NCI-H187 treated with DMSO at 0.1 percent for 48 hours (cell line): ENCODE measurements around the gene ZAR1L.

Experiments used
- DNase-seq: peaks from one replicate; lab custom pipeline; 2025; lab: John Stamatoyannopoulos, UW

The ZAR1L gene

DNA sequence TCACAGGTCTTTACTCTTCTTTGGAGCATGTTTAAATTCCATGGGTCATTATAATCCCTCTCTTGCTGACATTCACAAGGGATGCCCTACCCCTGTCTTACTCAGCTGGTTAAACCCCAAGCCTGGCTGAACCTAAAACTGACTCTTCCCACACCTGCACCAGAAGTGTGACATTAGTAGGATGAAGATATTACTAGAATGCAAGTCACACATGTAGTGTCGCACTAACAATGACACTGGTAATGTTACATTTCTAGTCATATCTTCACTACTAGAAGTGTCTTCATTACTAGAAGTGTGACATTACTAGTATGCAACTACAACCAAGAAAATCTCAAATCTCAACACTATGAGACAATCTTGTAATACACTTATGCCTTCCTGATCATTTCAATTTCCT lies 14.2 kb downstream of the ZAR1L start:
- DNase-seq, result no peak

DNA sequence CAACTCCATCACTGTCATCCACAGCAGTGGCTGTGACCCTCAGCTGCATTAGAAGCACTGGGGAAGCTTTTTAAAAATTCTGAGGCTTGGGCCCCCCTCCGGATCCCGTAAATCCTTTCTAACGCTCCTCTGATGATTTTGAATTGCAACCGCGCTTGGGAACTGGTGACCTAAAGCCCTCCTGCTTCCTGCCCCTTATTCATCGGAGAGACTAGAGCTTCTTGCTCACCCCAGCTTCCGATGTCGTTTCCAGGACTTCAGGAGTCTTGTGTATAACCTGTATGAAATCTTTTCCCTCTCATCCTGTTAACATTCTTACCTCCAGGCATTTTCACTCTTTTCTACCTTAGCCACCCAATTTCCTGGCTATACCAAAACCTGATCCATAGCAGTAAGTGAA lies 14.8 kb downstream of the ZAR1L start:
- DNase-seq, result no peak

DNA sequence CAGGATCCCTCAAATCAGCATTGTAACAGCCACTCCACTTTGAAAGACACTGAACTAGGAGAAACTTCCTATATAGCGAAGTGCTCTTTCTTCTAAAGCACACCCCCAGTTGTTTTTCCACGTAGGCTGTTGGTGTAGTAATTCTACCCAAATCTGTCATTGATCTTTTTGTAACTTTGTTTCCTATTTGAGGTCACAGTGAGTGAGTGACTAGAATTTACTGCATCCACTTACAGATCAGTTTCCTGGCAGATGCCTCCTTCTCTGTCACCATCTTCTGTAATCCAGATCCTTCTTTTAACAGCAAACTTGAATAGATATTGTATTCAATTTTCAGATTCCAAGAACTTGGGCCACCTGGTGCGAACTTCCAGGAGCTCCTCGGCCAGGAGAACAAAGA lies 15.3 kb downstream of the ZAR1L start:
- no peak for DNase-seq

DNA sequence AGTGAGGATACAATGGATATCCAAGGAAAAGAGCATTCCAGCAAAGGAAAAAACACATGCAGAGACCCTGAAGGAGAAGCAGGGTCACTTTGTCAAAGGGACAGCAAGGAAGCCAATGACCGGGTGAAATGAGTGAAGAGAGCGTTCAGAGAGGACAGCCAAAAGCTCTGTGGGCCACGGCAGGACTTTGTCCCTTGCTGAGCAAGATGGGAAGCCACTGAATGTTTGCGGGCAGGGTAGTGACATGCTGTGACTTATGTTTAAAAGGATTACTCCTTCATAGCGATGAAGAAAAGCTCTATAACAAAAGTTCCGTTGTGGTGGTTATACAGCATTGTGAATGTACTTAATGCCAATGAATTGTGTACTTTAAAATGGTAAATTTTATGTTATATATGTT lies 16.5 kb downstream of the ZAR1L start:
- no peak for DNase-seq

DNA sequence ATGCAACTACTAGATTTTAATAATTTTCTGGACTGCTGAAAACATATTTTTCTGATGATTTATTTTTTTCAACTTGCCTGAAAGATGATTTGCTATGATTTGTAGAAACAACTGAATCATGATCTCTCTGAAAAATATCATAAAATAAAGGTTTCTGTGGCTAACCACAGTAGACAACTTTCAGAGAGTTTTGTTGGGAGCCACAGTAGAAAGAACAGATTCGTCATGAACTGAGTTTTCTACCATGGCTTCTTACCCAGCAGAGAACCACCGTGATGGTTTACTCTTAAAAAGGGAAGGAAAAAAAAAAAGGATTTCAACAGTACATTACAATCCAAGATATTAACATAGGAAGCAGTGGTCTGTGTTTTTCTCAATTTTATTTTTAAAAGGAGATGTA lies 18.0 kb downstream of the ZAR1L start:
- DNase-seq, result no peak

DNA sequence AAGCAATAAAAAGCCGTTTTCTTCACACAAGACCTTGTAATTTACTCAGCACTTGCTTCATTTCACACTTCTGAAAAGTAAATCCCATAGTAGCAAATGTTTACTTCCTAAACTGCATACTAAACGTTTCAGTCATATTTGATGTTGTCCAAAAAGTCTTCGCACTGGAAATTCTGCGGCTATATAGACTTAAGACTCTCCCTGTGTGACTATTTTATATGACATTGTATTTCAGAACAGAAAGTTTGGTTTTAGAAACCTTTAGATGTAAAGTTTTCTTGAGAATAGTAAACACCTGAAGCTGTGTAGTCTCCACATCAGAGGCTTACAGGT lies 29.6 kb downstream of the ZAR1L start:
- DNase-seq, result no peak

DNA sequence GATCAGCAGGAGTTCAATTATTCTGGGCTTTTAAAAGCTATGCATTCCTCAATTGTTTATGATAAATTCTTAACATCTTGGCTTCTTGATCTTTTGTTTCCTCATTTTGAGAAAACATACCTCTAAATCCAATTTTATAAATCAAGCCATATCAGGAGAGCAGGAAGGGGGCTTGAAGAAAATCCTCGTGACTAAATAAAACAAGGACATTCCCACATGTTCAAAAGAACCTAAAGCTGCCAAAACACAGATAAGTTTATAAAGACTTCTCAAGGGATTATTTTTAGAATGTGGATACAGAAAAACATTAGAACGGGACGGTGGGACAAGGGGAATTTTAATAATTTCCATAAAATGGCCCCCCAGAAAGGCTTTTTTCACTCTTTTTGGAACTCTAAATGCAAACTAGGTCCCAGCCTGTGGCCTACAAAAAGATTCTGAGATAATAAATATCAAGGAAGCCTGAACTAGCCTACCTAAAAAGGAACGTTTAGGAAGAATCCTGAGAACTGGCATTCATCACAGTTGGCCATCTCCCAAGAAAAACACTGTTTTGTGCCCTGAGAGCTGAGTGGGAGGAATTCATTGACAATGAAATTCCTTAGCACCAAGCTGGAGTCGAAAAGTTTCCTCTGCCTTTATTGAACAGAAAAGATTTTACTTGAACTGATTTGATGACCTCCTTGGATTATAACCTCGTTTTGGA lies 30.1 kb downstream of the ZAR1L start:
- DNase-seq, result no peak

DNA sequence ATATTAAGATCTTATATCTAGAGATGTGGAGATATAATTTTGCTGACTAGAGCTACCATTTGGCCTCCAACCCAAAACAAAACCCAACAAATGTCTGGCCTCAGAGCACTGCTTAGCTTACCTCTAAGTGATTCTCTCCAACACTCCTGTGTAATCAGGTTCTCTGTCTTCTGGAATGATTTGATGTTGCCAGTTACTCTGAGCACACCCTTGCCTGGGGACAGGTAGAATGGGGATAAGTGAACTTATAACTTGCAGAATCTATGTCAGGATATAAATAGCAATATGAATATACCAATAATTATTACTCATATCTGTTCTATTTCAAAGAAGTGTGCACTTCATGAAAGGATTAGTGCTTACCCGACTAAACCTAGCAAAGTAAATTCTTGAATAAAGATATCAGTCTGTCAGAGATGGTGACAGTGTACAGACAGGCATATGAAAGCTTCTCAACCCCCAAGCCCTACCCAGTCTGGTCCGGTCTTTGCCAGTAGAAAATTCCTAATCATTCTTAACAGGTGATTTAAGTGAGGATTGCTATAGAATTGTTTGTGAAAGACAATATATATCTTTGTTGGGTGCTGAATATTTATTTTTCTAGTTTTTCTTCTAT lies 33.0 kb downstream of the ZAR1L start:
- DNase-seq, result no peak

DNA sequence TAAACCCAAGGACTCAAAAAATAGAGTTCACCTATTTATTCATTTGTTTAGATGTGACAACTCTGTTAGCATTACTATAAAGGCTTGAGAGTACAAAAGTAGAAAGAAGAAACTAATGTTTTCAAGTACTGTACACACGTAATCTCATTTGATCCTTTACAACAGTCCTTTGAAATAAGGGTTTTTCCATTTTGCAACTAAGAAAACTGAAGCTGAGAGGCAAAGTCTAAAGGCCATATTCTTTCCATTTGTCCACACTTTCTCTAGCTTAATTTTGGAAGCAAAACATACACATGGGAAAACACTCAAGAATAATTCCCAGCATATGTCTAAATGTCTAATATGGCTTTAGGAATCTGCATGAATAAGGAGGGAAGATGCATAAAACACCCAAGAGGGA lies 34.1 kb downstream of the ZAR1L start:
- no peak for DNase-seq

DNA sequence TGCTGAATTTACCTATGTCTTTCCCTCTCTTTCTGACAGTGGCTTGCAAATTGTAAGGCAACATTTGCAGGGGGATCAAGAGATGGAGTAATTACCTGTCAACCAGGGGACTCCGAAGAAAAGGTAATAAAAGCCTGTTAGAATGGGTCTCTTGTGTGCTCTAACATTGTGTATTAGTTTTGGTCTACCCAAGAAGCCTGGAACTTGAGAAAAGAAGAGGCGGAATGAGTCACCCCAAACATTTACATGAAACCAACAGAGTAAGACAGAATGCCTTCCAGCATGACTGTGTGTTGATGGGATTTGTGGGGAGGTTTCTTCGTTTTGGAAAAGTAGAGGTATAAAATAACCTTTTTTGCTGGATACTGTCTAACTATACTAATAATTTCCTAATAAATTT lies 36.7 kb downstream of the ZAR1L start:
- DNase-seq, result no peak

DNA sequence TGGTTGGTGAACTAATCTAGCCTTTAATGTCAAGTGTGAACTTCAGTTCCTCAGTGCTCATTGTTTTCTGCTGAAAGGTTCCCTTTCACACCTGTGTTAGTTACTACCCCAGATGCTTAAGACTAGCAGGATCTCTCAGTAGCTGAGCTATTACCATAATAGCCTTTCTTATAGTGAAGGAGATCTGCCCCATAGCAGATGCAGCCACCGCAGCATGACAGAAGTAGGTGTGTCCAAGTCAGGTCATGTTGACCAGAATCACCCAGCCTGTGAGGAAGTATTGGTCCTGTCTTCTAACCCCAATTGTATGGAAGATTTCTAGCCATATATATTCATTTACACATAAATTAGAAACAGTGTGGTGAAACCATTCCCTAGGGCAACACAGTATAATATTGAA lies 37.3 kb downstream of the ZAR1L start:
- no peak for DNase-seq

DNA sequence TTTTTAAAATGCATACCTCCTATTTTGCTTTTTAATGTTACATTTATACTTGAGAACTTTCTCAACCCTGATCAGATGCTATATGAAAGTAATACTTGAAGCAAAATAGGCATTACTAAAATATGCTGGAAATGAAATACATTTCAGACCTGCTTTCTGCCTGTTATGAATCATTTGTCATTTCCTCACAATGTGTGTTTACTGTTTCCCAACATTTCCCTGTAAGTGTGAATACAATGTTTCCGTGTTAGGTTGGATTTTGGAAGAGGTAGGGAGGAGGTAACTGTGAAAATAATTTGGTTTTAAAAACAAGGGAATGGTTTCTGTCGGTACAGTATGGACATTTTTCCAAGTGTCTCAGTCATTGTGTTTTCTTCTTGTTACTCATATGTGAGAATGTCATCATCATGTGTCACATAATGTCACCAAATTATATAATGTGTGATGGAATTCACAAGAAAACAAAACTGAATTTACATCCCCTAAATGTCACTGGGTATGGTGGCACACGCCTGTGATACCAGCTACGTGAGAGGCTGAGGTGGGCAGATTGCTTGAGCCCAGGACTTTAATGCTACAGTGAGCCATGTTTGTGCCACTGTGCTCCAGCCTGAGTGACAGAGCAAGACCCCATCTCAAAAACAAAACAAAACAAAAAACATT lies 43.0 kb downstream of the ZAR1L start:
- DNase-seq, result no peak

DNA sequence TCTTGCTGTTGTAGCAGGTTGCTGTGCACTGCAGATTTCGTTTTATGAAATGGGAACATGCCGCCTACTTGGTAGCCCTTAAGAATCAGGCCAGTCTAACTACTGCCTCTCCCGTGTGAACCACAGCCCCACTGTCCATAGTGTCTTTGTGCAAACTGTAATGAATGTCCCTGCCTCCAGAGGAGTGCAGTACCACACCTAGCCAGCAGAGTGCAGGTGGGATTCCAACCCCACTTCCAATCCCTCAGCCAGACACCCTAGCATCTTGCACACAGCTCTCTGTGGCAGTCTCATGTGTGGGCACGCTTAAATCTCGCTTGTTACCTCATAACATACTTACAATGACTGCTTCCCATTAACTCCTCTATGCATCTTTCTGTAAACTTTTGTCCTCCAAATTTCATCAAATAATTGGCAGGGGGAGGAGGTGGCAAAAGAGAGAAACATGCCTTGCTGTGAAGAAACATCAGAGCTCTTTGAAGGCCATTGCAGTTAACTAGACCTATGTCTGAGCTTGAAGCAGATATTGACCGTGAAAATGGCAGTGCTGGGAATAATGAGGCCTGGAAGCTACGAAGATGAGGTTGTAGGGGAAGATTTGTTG lies 47.2 kb downstream of the ZAR1L start:
- DNase-seq, result no peak

DNA sequence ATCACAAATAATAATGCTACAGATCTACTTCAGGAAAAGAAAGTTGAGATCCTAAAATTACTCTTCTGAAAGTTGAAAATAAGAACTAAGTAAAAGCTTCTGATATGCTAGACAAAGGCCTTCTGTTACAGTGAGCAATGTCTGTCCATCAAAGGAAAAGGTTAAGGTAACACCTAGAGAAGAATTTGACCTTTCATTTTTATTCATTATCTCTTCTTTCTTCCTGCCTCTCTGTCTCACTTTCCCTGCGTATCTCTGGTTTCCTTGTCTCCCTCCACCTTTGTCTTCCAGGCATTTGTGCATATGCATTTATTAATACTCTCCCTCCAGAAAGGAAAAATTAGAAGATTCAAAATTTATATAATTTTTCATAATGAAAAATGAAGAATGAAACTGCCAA lies 49.0 kb downstream of the ZAR1L start:
- no peak for DNase-seq

DNA sequence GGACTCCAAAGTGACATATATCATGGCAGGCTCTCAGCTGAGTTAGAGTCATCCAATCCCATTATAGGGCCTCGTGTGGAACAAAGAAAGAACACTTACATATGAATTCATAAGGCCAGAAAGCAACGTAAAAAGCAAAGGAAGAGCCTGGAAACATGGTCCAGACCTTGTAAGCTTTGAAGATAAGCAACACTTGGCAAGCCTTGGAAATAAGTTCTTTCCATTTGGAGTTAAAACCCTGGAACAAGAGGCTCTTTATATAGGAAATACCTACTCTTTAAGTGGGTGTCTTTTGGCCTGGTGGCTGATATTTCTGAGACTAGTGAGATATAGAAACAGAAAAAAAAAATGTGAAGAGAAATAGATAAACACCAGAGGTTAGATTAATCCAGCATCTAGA lies 49.4 kb downstream of the ZAR1L start:
- DNase-seq, result no peak

DNA sequence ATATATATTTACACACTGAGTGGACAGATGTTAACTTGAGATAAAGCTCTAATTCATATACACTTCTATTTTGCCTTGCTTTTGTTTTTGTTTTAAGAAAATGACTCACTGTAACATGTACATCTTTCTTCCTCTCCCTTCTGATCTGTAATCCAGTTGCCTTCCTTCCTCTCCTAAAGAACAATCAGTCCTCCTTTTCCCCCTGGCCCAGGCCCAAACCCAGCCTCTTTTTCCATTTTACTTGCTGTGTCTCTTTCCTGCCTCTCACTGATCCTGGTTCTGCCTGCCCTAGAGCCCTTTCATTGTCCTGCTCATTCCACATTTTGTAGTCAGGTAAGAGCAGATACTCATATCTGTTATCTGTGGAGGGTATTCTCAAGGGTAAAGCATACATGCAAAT lies 50.8 kb downstream of the ZAR1L start:
- no peak for DNase-seq

DNA sequence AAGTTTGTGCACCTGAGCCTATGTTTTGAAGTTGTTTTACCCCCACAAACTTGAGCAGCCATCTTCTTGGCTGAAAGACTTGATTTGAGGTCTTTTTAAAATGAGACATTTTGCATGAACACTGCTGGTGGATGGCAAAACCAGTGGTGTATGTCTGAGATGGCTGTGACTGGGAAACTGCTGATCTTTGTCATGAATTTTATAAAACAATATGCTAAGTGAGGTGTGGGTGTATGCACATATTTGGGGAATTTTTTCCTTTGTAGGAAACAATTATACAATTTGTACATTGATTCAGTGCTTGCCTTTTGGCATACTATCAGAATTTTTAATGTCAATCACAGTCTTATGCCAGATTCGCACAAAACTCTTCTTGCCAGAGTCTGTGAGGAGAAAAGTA lies 52.5 kb downstream of the ZAR1L start:
- DNase-seq, result no peak

DNA sequence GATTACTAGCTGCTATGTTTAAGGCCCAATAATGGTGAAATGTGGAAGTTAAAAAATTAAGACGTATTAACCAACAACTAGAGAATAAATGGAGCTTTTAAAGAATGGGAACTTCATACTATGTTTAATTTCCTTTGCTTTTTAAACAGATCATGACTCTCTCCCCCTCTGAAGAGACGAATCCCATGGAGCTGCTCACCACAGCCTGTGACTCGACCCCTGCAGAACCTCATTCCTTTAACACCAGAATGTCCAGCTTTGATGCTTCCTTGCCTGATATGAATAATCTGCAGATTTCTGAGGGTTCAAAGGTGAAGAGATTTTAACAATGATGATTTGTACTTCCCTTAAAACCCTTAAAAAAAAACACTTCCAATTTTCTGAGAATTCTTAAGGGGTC lies 53.0 kb downstream of the ZAR1L start:
- DNase-seq, result no peak

DNA sequence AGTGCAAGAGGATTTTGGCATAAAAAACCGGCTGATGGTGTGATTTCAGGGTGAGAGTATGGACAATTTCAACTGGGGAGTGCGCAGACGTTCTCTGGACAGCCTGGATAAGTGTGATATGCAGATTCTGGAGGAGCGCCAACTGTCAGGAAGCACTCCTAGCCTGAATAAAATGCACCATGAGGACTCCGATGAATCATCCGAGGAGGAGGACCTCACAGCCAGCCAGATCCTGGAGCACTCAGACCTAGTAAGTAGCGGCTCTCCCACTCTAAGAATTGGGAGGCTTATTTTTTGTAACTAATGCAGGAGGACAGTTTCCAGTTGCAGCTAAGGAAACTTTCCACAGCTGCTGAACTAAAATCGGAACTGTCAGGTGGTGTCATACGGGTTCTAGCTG lies 53.6 kb downstream of the ZAR1L start:
- DNase-seq, result no peak

DNA sequence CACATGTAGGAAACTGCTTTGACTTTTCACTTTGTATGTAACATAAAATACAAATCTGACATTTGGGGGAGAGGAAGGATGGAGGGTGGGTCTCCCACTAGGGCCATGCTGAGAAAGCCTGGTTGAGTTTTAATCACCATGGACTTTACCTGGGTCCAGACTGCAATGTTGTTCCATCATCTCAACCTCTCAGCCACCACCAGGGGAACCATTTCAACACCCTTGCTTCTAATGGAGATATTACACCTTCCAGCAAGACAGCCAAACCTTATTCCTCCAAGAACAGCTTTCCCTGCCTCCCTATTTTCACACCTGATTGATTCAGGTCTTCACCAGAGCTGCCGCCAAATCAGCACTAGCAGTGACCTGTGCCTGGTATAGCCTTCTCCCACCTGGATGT lies 56.0 kb downstream of the ZAR1L start:
- DNase-seq, result no peak

DNA sequence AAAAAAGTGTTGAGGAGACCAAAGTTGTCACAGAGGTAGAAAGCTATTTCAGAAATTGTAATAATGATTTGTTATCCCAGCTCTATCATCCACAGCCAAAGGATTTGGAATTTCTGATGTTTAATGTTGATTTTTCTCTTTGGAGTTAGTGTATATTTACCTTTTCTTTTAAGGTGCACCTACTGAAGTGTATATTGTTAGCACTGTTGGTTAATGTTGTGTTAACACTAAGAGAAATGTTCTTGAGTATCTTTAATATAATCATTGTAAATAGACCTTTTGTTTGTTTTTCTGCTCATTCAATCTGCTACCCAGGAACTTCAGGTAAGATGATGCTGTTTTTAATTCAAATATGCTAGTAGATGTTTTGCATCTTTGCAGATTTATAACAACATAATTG lies 57.5 kb downstream of the ZAR1L start:
- DNase-seq, result no peak

DNA sequence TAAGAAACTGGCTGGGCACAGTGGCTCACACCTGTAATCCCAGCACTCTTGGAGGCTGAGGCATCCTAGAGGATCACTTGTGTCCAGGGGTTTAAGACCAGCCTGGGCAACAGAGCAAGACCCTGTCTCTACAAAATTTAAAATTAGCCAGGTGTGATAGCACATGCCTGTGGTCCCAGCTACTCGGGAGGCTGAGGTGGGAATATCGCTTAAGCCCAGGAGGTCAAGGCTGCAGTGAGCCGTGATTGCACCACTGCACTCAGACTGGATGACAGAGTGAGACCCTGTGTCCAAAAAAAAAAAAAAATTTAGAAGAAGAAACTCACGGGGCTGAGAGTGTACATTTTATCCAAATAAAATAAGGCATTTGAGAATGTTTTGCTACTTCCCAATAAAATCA lies 58.9 kb downstream of the ZAR1L start:
- no peak for DNase-seq

DNA sequence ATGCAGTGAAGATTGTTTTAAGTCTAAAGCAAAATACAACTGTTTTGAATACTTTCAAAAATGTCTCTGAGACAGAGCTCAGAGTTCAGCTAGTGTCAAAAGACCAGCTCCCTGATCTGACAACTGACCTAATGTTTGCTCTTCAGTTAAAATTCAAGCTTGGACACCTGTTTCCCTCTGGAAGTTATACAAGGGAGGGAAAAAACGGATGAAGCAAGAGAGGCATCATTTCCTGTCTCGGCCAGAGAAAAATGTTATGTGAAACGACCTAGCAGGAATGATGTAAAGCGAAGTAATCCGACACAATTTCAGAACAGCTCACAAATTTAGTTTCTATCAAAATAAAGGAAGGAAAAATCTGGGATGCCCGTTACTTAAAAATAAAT lies 59.4 kb downstream of the ZAR1L start:
- DNase-seq, result no peak
